ENCODE data around the gene TADA2B.
"Not testable (repeated sequence)": the region's sequence is repeated elsewhere in the genome, so short reads cannot be mapped to it uniquely, and the experiment has no call there.

Gene TADA2B

GRCh38 chr4:7076696-7077082, 33.5 kb downstream of the TADA2B start:
- Histone ChIP-seq H3K4me3 (ENCODE audit: low read depth in 1 of 2, low read length in 2 of 2) (no peak overlapping the region), H3K4me1 (ENCODE audit: control insufficient read depth in 1 of 2, insufficient read depth in 2 of 2, low read length in 2 of 2) (peaks cover 0 to 9% of the 10 kb centered on the region in 2 donors), H3K9me3 (ENCODE audit: control insufficient read depth in 1 of 2, low read length in 2 of 2) (no peaks in the 10 kb centered on the region), H3K27me3 (ENCODE audit: control insufficient read depth in 1 of 2, insufficient read depth in 2 of 2, low read length in 2 of 2) (no peaks in the 10 kb centered on the region), H3K27ac (ENCODE audit: low read depth, low read length) (no peak overlapping the region), H3K9ac (ENCODE audit: low read depth in 1 of 2, low read length in 2 of 2) (no peak overlapping the region), H3K36me3 (ENCODE audit: control insufficient read depth in 1 of 2, insufficient read depth in 2 of 2, low read length in 2 of 2) (no peaks in the 10 kb centered on the region)

- H3K4me3 ChIP-seq (ENCODE audit: low read depth in 1 of 2, low read length in 2 of 2), result no peak overlapping the region
- H3K36me3 ChIP-seq (ENCODE audit: control insufficient read depth in 1 of 2, insufficient read depth in 2 of 2, low read length in 2 of 2), result no peaks in the 10 kb centered on the region
- no peak overlapping the region for H3K27ac ChIP-seq (ENCODE audit: low read depth, low read length)
- H3K27me3 ChIP-seq (ENCODE audit: control insufficient read depth in 1 of 2, insufficient read depth in 2 of 2, low read length in 2 of 2), result no peaks in the 10 kb centered on the region
- H3K4me1 ChIP-seq (ENCODE audit: control insufficient read depth in 1 of 2, insufficient read depth in 2 of 2, low read length in 2 of 2), result peaks cover 0 to 9% of the 10 kb centered on the region in 2 donors
- no peak overlapping the region for H3K9ac ChIP-seq (ENCODE audit: low read depth in 1 of 2, low read length in 2 of 2)
- no peaks in the 10 kb centered on the region for H3K9me3 ChIP-seq (ENCODE audit: control insufficient read depth in 1 of 2, low read length in 2 of 2)
Measured at GRCh38 chr4:7077371-7077770, 34.2 kb downstream of the TADA2B start.

- no peak overlapping the region for H3K27ac ChIP-seq (ENCODE audit: low read depth, low read length)
- no peaks in the 10 kb centered on the region for H3K9me3 ChIP-seq (ENCODE audit: control insufficient read depth in 1 of 2, low read length in 2 of 2)
- H3K4me3 ChIP-seq (ENCODE audit: low read depth in 1 of 2, low read length in 2 of 2), result no peak overlapping the region
- no peaks in the 10 kb centered on the region for H3K27me3 ChIP-seq (ENCODE audit: control insufficient read depth in 1 of 2, insufficient read depth in 2 of 2, low read length in 2 of 2)
- peaks cover 0 to 9% of the 10 kb centered on the region in 2 donors for H3K4me1 ChIP-seq (ENCODE audit: control insufficient read depth in 1 of 2, insufficient read depth in 2 of 2, low read length in 2 of 2)
- H3K9ac ChIP-seq (ENCODE audit: low read depth in 1 of 2, low read length in 2 of 2), result no peak overlapping the region
- no peaks in the 10 kb centered on the region for H3K36me3 ChIP-seq (ENCODE audit: control insufficient read depth in 1 of 2, insufficient read depth in 2 of 2, low read length in 2 of 2)
Measured at GRCh38 chr4:7078025-7078424, 34.9 kb downstream of the TADA2B start.

GRCh38 chr4:7079483-7079882, 36.3 kb downstream of the TADA2B start:
- not testable (repeated sequence) for H3K27ac ChIP-seq (ENCODE audit: low read depth, low read length); H3K4me1 ChIP-seq (ENCODE audit: control insufficient read depth in 1 of 2, insufficient read depth in 2 of 2, low read length in 2 of 2); H3K27me3 ChIP-seq (ENCODE audit: control insufficient read depth in 1 of 2, insufficient read depth in 2 of 2, low read length in 2 of 2); H3K4me3 ChIP-seq (ENCODE audit: low read depth in 1 of 2, low read length in 2 of 2); H3K9ac ChIP-seq (ENCODE audit: low read depth in 1 of 2, low read length in 2 of 2); H3K36me3 ChIP-seq (ENCODE audit: control insufficient read depth in 1 of 2, insufficient read depth in 2 of 2, low read length in 2 of 2); H3K9me3 ChIP-seq (ENCODE audit: control insufficient read depth in 1 of 2, low read length in 2 of 2)

- not testable (repeated sequence) for H3K4me1 ChIP-seq (ENCODE audit: control insufficient read depth in 1 of 2, insufficient read depth in 2 of 2, low read length in 2 of 2); H3K27me3 ChIP-seq (ENCODE audit: control insufficient read depth in 1 of 2, insufficient read depth in 2 of 2, low read length in 2 of 2); H3K27ac ChIP-seq (ENCODE audit: low read depth, low read length); H3K9me3 ChIP-seq (ENCODE audit: control insufficient read depth in 1 of 2, low read length in 2 of 2); H3K36me3 ChIP-seq (ENCODE audit: control insufficient read depth in 1 of 2, insufficient read depth in 2 of 2, low read length in 2 of 2); H3K4me3 ChIP-seq (ENCODE audit: low read depth in 1 of 2, low read length in 2 of 2); H3K9ac ChIP-seq (ENCODE audit: low read depth in 1 of 2, low read length in 2 of 2)
Measured at GRCh38 chr4:7079909-7080308, 36.7 kb downstream of the TADA2B start.

- Histone ChIP-seq H3K27ac (ENCODE audit: low read depth, low read length) (no peak overlapping the region), H3K9ac (ENCODE audit: low read depth in 1 of 2, low read length in 2 of 2) (peak overlapping the region; percentile 25 to 26), H3K27me3 (ENCODE audit: control insufficient read depth in 1 of 2, insufficient read depth in 2 of 2, low read length in 2 of 2) (peaks cover 0 to 6% of the 10 kb centered on the region in 2 donors), H3K4me3 (ENCODE audit: low read depth in 1 of 2, low read length in 2 of 2) (peak overlapping the region; percentile 61), H3K9me3 (ENCODE audit: control insufficient read depth in 1 of 2, low read length in 2 of 2) (peaks cover 0 to 10% of the 10 kb centered on the region in 2 donors), H3K36me3 (ENCODE audit: control insufficient read depth in 1 of 2, insufficient read depth in 2 of 2, low read length in 2 of 2) (no peaks in the 10 kb centered on the region), H3K4me1 (ENCODE audit: control insufficient read depth in 1 of 2, insufficient read depth in 2 of 2, low read length in 2 of 2) (peaks cover 0 to 4% of the 10 kb centered on the region in 2 donors)
Measured at GRCh38 chr4:7083597-7084563, 40.7 kb downstream of the TADA2B start.

GRCh38 chr4:7084564-7084961, 41.4 kb downstream of the TADA2B start:
- H3K27me3 ChIP-seq (ENCODE audit: control insufficient read depth in 1 of 2, insufficient read depth in 2 of 2, low read length in 2 of 2); H3K4me1 ChIP-seq (ENCODE audit: control insufficient read depth in 1 of 2, insufficient read depth in 2 of 2, low read length in 2 of 2); H3K27ac ChIP-seq (ENCODE audit: low read depth, low read length); H3K36me3 ChIP-seq (ENCODE audit: control insufficient read depth in 1 of 2, insufficient read depth in 2 of 2, low read length in 2 of 2): not testable (repeated sequence)
- H3K9me3 ChIP-seq (ENCODE audit: control insufficient read depth in 1 of 2, low read length in 2 of 2), result peaks cover 0 to 10% of the 10 kb centered on the region in 2 donors
- H3K9ac ChIP-seq (ENCODE audit: low read depth in 1 of 2, low read length in 2 of 2), result peak overlapping the region in 1 of 2 donors; percentile 26
- H3K4me3 ChIP-seq (ENCODE audit: low read depth in 1 of 2, low read length in 2 of 2), result peak overlapping the region; percentile 61

GRCh38 chr4:7086384-7086783, 43.2 kb downstream of the TADA2B start:
- peaks cover 0 to 10% of the 10 kb centered on the region in 2 donors for H3K9me3 ChIP-seq (ENCODE audit: control insufficient read depth in 1 of 2, low read length in 2 of 2)
- H3K27me3 ChIP-seq (ENCODE audit: control insufficient read depth in 1 of 2, insufficient read depth in 2 of 2, low read length in 2 of 2), result peaks cover 0 to 6% of the 10 kb centered on the region in 2 donors
- H3K4me1 ChIP-seq (ENCODE audit: control insufficient read depth in 1 of 2, insufficient read depth in 2 of 2, low read length in 2 of 2), result peaks cover 0 to 4% of the 10 kb centered on the region in 2 donors
- no peak overlapping the region for H3K9ac ChIP-seq (ENCODE audit: low read depth in 1 of 2, low read length in 2 of 2)
- no peak overlapping the region for H3K4me3 ChIP-seq (ENCODE audit: low read depth in 1 of 2, low read length in 2 of 2)
- no peak overlapping the region for H3K27ac ChIP-seq (ENCODE audit: low read depth, low read length)
- H3K36me3 ChIP-seq (ENCODE audit: control insufficient read depth in 1 of 2, insufficient read depth in 2 of 2, low read length in 2 of 2), result no peaks in the 10 kb centered on the region

GRCh38 chr4:7087036-7087435, 43.9 kb downstream of the TADA2B start:
- no peak overlapping the region for H3K9ac ChIP-seq (ENCODE audit: low read depth in 1 of 2, low read length in 2 of 2)
- peaks cover 0 to 10% of the 10 kb centered on the region in 2 donors for H3K9me3 ChIP-seq (ENCODE audit: control insufficient read depth in 1 of 2, low read length in 2 of 2)
- no peak overlapping the region for H3K4me3 ChIP-seq (ENCODE audit: low read depth in 1 of 2, low read length in 2 of 2)
- peaks cover 0 to 6% of the 10 kb centered on the region in 2 donors for H3K27me3 ChIP-seq (ENCODE audit: control insufficient read depth in 1 of 2, insufficient read depth in 2 of 2, low read length in 2 of 2)
- H3K27ac ChIP-seq (ENCODE audit: low read depth, low read length), result no peak overlapping the region
- H3K36me3 ChIP-seq (ENCODE audit: control insufficient read depth in 1 of 2, insufficient read depth in 2 of 2, low read length in 2 of 2), result no peaks in the 10 kb centered on the region
- peaks cover 0 to 4% of the 10 kb centered on the region in 2 donors for H3K4me1 ChIP-seq (ENCODE audit: control insufficient read depth in 1 of 2, insufficient read depth in 2 of 2, low read length in 2 of 2)

- peaks cover 0 to under 1% of the 10 kb centered on the region in 2 donors for H3K4me1 ChIP-seq (ENCODE audit: control insufficient read depth in 1 of 2, insufficient read depth in 2 of 2, low read length in 2 of 2)
- H3K9me3 ChIP-seq (ENCODE audit: control insufficient read depth in 1 of 2, low read length in 2 of 2), result peaks cover 0 to 10% of the 10 kb centered on the region in 2 donors
- no peak overlapping the region for H3K27ac ChIP-seq (ENCODE audit: low read depth, low read length)
- H3K36me3 ChIP-seq (ENCODE audit: control insufficient read depth in 1 of 2, insufficient read depth in 2 of 2, low read length in 2 of 2), result no peaks in the 10 kb centered on the region
- no peaks in the 10 kb centered on the region for H3K27me3 ChIP-seq (ENCODE audit: control insufficient read depth in 1 of 2, insufficient read depth in 2 of 2, low read length in 2 of 2)
- H3K4me3 ChIP-seq (ENCODE audit: low read depth in 1 of 2, low read length in 2 of 2), result no peak overlapping the region
- H3K9ac ChIP-seq (ENCODE audit: low read depth in 1 of 2, low read length in 2 of 2), result no peak overlapping the region
Measured at GRCh38 chr4:7089213-7089986, 46.2 kb downstream of the TADA2B start.
